CD4-positive, alpha-beta T cell treated with Interferon gamma for 1 hour (primary cell): Measurements from ENCODE around the gene KRT39.
"Not testable (repeated sequence)": the region's sequence is repeated elsewhere in the genome, so short reads cannot be mapped to it uniquely, and the experiment has no call there.

ENCODE experiments used
- DNase-seq: peaks from one replicate; pipeline ENCODE4 v3.0.0-alpha.2; 2020

Gene KRT39

GRCh38 chr17:40966848-40967247 is at the start of gene KRT39:
KRT39 (minus strand) TSS chr17:40966948; CDS start chr17:40966856, 92 bp downstream.
- DNase-seq = no peak

GRCh38 chr17:41015454-41015853 is 48.7 kb upstream of the KRT39 start:
- DNase-seq = no peak

- DNase-seq = no peak
These were observed 46.9 kb upstream of the KRT39 start for GRCh38 chr17:41013606-41014005.

GRCh38 chr17:41013181-41013580 is 46.4 kb upstream of the KRT39 start:
- DNase-seq = no peak

- no peak for DNase-seq
These were observed 45.8 kb upstream of the KRT39 start for GRCh38 chr17:41012326-41013120.

GRCh38 chr17:41010441-41010840 is 43.7 kb upstream of the KRT39 start:
- no peak for DNase-seq

- no peak for DNase-seq
These were observed 43.2 kb upstream of the KRT39 start for GRCh38 chr17:41009936-41010335.

- no peak for DNase-seq
These were observed 42.6 kb upstream of the KRT39 start for GRCh38 chr17:41009301-41009760.

GRCh38 chr17:41008811-41009210 is 42.1 kb upstream of the KRT39 start, which contains the start of gene KRTAP3-1:
KRTAP3-1 (minus strand) TSS chr17:41009128; CDS start chr17:41009074, 54 bp downstream.
- no peak for DNase-seq

- DNase-seq = no peak
These were observed 37.6 kb upstream of the KRT39 start for GRCh38 chr17:41004397-41004796.

GRCh38 chr17:41003926-41004325 is 37.2 kb upstream of the KRT39 start:
- no peak for DNase-seq

GRCh38 chr17:41002814-41003213 is 36.1 kb upstream of the KRT39 start:
- no peak for DNase-seq

GRCh38 chr17:41001795-41002194 is 35.0 kb upstream of the KRT39 start:
- no peak for DNase-seq

- DNase-seq = not testable (repeated sequence)
These were observed 32.8 kb upstream of the KRT39 start, which contains the start of gene KRTAP3-2 for GRCh38 chr17:40999563-40999962. KRTAP3-2 (minus strand) TSS chr17:40999906; CDS start chr17:40999853, 53 bp downstream.

- no peak for DNase-seq
These were observed 30.6 kb upstream of the KRT39 start for GRCh38 chr17:40997361-40997760.

GRCh38 chr17:40996829-40997228 is 30.1 kb upstream of the KRT39 start:
- no peak for DNase-seq

- no peak for DNase-seq
These were observed 28.4 kb upstream of the KRT39 start for GRCh38 chr17:40995116-40995515.

- DNase-seq = no peak
These were observed 27.1 kb upstream of the KRT39 start, which contains the start of gene KRTAP3-3 for GRCh38 chr17:40993839-40994238. KRTAP3-3 (minus strand) TSS chr17:40994164; CDS start chr17:40994097, 67 bp downstream.

GRCh38 chr17:40993084-40993483 is 26.3 kb upstream of the KRT39 start:
- no peak for DNase-seq

GRCh38 chr17:40992666-40993065 is 25.9 kb upstream of the KRT39 start:
- DNase-seq = no peak

GRCh38 chr17:40986920-40987319 is 20.2 kb upstream of the KRT39 start:
- no peak for DNase-seq

- DNase-seq = no peak
These were observed 17.5 kb upstream of the KRT39 start, which contains the start of gene KRT40 for GRCh38 chr17:40984226-40984625. KRT40 (minus strand) TSS chr17:40984326; CDS start chr17:40984273, 53 bp downstream.

GRCh38 chr17:40981115-40981514 is 14.4 kb upstream of the KRT39 start:
- no peak for DNase-seq

- DNase-seq = no peak
These were observed 13.8 kb upstream of the KRT39 start for GRCh38 chr17:40980596-40980995.
